Pancreas (tissue), 10 donors: ENCODE data around the gene ATP5PD. TPM values are rescaled to one million over a fixed set of nuclear protein-coding genes. Genes with fewer than 3 reads are reported as not detected.

Source experiments
- ATAC-seq, 4 donors: fragments of 200-7000 bp; cut with Tn5 transposase; one replicate each; pipeline versions ENCODE4 v1.8.0 to v1.9.1; 2020; ENCODE audit warnings: mild to moderate bottlenecking in 4 of 4, moderate library complexity in 4 of 4
- DNase-seq, 6 donors: peaks; one replicate each; pipeline ENCODE4 v3.0.0-alpha.2; 2020
- FAIRE-seq: peaks from 2 replicates; lab custom pipeline; 2012; peaks lifted over from hg19 to GRCh38; lab: Jason Lieb, UNC
- H3K27ac ChIP-seq, 4 donors: fragments of 200-600 bp; sonication (generic); 1 replicate in 3 of 4; 2 replicates in 1 of 4; pipeline versions ENCODE4 v1.5.0 to v1.8.0; 2020
- H3K27me3 ChIP-seq, 4 donors: fragments of 200-600 bp; one replicate each; pipeline ENCODE4 v1.8.0; 2021
- H3K36me3 ChIP-seq, 3 donors: fragments of 200-600 bp; sonication (generic) in 1 of 3; one replicate each; pipeline versions ENCODE4 v1.5.0 to v1.8.0; 2020 to 2021
- H3K4me1 ChIP-seq, 3 donors: fragments of 200-600 bp; one replicate each; pipeline ENCODE4 v1.8.0; 2021
- H3K4me3 ChIP-seq, 4 donors: fragments of 200-600 bp; sonication (generic) in 2 of 4; one replicate each; pipeline versions ENCODE4 v1.5.0 to v1.8.0; 2020 to 2021
- H3K9me3 ChIP-seq, 4 donors: fragments of 200-600 bp; one replicate each; pipeline ENCODE4 v1.8.0; 2021
- WGBS, 2 donors: extraction: QIAGEN DNeasy Blood & Tissue Kit; methylation state at CpG; one replicate each; pipeline ENCODE4 v1.1.7; 2013; 5-methylcytosine and 5-hydroxymethylcytosine counted together
- intact Hi-C, 3 donors: fragments of 100-400 bp; cut with DNase I; formaldehyde crosslinking; loops; one replicate each; pipeline versions ENCODE4 v1.11.1 to v1.14.2; 2022
- polyA plus RNA-seq, 2 donors: library from polyadenylated mRNA; stranded (reverse); fragments of 200-250 nt; gene quantifications; one replicate each; pipeline ENCODE4 v1.2.3, GENCODE V29; 2013
- total RNA-seq, 6 donors: library from RNA; stranded (reverse); fragmentation: NEBNext Ultra II Directional in 4 of 6; extraction: Animal tissue kit (Norgen Biotek cat#: 25700) in 4 of 6; gene quantifications; one replicate each; pipeline versions ENCODE4 v1.2.1 to v1.2.4, GENCODE V29; 2021 to 2023
- TF ChIP-seq, protein P1 (sequence below), 4 donors: fragments of 200-600 bp; sonication (generic) in 3 of 4; IDR thresholded peaks; one replicate each; pipeline versions ENCODE4 v1.5.0 to v1.8.0; 2021; ENCODE audit warnings: antibody characterized with exemption in 4 of 4
- donor health status: healthy with polysubstance abuse.
- donor health status: DM: no; HTN: no; CAD: no; lungs with moderate emphysema.
- donor health status: DM: no; HTN: no; CAD: no.
- donor health status: control.
- donor health status: control.
- donor health status: Bipolar disorder and iron deficiency.
- donor health status: DM: yes; HTN: yes; CAD: no.
- donor health status: DM: no; HTN: no; CAD: no.
- donor health status: DM: no; HTN: no; CAD: no.
- donor health status: DM: yes; HTN: yes; CAD: no.

ATP5PD gene
- total and polyA plus RNA-seq, 8 donors = 81.6 to 229 (median 110) TPM

DNA sequence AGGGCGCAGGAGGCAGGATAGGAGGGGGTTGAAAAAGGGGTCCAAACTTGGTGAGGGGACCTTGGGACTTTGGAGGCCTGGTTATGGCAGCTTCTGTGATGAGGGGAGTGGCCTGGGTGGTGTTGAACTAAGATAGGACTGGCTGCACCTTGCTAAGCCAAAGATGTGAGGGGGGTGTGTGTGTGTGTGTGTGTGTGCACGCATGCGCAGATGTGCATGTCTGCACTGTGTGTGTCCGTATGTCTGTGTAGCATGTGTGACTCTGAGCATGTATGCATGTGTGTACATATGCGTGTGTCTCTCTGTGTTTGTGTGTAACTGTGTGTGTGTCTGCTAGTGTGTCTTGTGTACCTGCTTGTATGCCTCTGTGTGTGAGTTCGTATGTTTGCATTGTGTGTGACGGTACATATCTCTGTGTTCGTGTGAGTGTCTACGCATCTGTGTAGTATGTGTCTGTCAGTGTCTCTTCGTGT lies 45.1 kb upstream of the ATP5PD start:
- ATAC-seq = no peak
- Histone ChIP-seq H3K27me3 (no peaks in the 10 kb centered on the region), H3K9me3 (no peaks in the 10 kb centered on the region), H3K4me3 (no peak overlapping the region), H3K4me1 (no peaks in the 10 kb centered on the region), H3K36me3 (no peaks in the 10 kb centered on the region), H3K27ac (no peak overlapping the region)
- DNase-seq = no peak
- intact Hi-C loops = no loop called here
- 71 to 79% methylated on average over 10 of the region's 10 CpGs for WGBS, 2 donors
- TF ChIP-seq, protein P1, sequence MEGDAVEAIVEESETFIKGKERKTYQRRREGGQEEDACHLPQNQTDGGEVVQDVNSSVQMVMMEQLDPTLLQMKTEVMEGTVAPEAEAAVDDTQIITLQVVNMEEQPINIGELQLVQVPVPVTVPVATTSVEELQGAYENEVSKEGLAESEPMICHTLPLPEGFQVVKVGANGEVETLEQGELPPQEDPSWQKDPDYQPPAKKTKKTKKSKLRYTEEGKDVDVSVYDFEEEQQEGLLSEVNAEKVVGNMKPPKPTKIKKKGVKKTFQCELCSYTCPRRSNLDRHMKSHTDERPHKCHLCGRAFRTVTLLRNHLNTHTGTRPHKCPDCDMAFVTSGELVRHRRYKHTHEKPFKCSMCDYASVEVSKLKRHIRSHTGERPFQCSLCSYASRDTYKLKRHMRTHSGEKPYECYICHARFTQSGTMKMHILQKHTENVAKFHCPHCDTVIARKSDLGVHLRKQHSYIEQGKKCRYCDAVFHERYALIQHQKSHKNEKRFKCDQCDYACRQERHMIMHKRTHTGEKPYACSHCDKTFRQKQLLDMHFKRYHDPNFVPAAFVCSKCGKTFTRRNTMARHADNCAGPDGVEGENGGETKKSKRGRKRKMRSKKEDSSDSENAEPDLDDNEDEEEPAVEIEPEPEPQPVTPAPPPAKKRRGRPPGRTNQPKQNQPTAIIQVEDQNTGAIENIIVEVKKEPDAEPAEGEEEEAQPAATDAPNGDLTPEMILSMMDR (IDR thresholded peaks at IDR 0.05) = no peak
- no peak for FAIRE-seq

DNA sequence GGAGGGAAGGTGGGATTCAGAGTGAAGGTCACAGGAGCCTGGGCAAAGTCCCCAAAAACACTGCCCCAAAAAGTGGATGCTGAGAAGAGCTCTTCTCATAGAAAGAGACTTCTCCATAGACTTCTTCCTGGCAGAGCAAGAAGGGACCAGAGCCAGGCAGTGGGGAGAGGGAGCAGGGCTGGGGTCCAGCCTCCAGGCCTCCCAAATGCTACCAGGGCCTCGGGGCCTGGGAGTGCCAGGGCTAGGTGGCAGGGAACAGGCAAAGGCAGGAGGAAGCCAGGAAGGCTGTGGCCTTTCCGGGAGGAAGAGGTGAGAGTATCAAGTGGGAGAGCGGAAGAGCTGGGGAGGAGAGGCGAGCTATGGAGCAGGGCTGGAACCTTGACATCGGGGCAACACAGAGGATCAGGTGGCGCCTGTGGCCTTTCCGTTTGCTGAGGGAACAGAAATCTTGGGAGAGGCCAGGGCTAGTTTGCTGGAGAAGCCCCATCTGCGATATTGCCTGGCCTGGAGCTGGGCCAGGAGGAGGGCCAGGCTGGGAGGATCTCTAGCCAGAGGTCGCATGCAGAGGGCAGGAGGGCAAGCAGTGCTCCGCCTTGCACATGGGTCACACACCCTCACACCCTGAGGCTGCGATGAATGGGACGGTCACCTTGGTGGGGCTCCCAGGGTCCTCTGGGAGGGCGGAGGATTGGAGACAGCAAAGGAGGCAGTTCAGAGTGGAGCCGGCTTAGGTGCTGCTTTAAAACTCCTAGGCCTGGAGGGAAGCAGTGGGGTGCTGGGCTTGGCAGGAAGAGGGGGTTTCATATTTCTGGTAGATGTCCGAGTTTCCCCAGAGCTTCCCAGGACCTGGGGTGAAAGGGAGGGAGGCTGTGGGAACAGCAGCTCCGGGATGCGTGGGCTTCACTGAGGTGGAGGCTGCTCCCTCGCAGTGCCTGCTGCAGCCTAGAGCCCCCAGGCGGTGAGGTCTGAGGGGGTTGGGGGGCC lies 44.4 kb upstream of the ATP5PD start:
- 56 to 59% methylated on average over 18 to 19 of the region's 19 CpGs for WGBS, 2 donors
- FAIRE-seq (no peak), DNase-seq (no peak), ATAC-seq (no peak)
- intact Hi-C loops = no loop called here
- Histone ChIP-seq H3K27me3 (no peaks in the 10 kb centered on the region), H3K9me3 (no peaks in the 10 kb centered on the region), H3K4me1 (no peaks in the 10 kb centered on the region), H3K27ac (peak overlapping the region in 2 of 4 donors; percentile 0 to 28), H3K4me3 (no peak overlapping the region), H3K36me3 (no peaks in the 10 kb centered on the region)
- TF ChIP-seq, protein P1 (IDR thresholded peaks at IDR 0.05) = no peak

DNA sequence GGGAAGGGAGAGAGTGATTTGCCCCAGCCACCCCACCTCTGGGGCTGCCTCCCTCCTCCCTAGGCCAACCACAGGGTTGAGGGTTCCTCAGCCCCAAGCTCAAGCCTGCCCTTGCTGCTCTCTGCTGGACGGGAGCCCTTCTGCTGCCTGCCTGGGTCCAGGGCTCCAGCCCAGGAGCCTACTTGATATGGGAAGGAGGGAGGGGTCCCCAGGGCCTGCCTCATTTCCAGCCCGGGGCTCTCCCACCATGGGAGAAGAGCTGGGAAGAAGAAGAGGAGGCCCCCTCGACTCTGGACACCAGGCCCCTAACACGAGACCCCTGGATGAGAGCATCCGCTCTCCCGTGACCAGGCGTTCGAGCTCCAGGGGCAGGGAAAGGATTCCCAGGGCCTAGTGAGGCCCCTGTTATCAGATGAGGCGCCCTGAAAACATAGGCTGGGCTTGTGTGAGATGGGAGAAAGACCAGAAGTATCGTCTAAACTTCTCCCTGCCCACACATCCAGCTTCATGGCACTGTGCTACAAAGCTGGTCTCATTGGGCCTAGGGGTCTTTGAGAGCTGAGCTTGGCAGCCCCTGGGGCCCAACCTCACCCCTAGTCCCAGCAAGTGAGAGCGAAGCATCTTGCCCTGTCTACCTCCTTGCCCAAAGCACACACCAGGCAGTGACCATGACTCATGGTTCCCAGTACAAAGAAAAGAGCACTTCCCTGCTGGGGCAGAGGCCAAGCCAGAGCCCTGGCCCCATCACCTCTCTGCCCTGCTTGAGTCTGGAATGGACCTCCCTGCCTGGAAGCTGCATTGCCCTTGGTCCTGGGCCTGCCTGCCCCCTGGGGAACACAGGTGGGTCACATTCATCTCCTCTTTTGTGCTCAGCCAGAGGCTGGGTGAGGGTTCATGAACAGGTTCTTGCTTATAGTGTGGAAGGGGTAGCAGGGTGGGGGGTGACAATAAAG lies 42.0 kb upstream of the ATP5PD start:
- no peaks in the 10 kb centered on the region for H3K9me3 ChIP-seq
- no peaks in the 10 kb centered on the region for H3K4me1 ChIP-seq
- intact Hi-C loops = no loop called here
- no peaks in the 10 kb centered on the region for H3K36me3 ChIP-seq
- H3K27ac ChIP-seq = peak overlapping the region; percentile 59 to 83 (median 76)
- TF ChIP-seq, protein P1 (IDR thresholded peaks at IDR 0.05) = no peak
- no peaks in the 10 kb centered on the region for H3K27me3 ChIP-seq
- peak in 2 of 4 donors; percentile 14 to 23 for ATAC-seq
- FAIRE-seq = no peak
- 78 to 81% methylated on average over 11 of the region's 11 CpGs for WGBS, 2 donors
- H3K4me3 ChIP-seq = peak overlapping the region in 3 of 4 donors; percentile 15 to 48 (median 35)
- DNase-seq = no peak

DNA sequence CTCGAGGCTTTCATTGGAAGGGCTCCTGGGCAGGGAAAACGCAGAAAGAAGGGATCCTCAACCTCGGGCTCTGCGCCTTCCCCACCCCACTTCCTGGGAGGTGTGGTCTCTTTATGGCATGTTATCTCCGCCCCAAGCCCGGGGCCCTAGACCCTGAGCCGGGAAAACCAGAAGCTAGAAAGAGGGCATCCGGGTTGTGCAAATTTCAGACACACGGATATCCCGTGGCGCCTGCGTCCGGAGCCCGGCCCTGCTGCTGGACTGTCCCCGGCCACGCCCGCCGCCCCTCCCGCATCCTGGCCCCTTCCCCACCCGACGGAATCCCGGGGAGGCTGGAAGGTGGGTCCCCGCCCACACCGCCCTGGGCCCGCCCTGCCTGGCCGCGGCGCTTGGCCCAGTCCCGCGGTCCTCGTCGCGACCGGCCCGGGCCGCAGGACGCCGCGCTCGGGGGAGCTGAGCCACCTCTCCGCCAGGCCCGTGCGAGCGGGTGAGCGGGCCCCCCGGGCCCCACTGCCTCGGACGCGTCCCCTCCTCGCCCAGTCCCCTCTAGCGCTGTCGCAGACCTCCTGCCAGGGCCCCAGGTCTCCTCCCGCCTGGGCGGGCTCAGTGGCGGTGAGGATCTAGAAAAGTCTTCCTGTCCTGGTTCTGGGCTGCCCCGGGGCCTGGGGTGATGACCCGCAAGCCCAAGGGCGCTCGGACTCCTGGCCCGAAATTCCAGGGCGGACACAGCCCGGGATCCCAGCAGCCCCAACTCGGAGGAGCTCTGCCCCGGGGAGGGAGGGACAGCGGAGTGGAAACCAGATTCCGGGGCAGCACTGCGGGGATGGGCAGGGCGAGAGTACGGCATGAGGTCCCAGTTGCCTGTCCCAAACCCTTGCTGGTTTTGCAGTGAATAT lies 41.0 kb upstream of the ATP5PD start, which contains the start of gene SLC16A5:
Gene SLC16A5 (plus strand): TSS at position 397 of the 896 bp plus-strand sequence. CDS start 5,683 bp downstream, outside the sequence.
- Histone ChIP-seq H3K27ac (peak within 1 kb of the TSS; percentile 59 to 83 (median 76)), H3K4me3 (peak within 1 kb of the TSS; percentile 15 to 48 (median 28)), H3K4me1 (no peaks in the 10 kb centered on the region), H3K36me3 (no peaks in the 10 kb centered on the region), H3K9me3 (no peaks in the 10 kb centered on the region), H3K27me3 (no peaks in the 10 kb centered on the region)
- 20 to 22% methylated on average over 64 to 69 of the region's 69 CpGs for WGBS, 2 donors
- TF ChIP-seq, protein P1 (IDR thresholded peaks at IDR 0.05) = no peak
- intact Hi-C loops = no loop called here
- no peak for FAIRE-seq
- peak in 5 of 6 donors; percentile 64 to 80 (median 71) for DNase-seq
- peak; percentile 80 to 86 (median 84) for ATAC-seq
